ENCODE measurements around the gene COPG2.

Gene COPG2

GRCh38 chr7:130478991-130479390 lies 189.6 kb downstream of the COPG2 start:
- no peak overlapping the region for H2AFZ ChIP-seq (ENCODE audit: low read depth, low read length, severe bottlenecking)
- no peaks in the 10 kb centered on the region for H3K36me3 ChIP-seq (ENCODE audit: low read length)
- TF ChIP-seq EZH2phosphoT487 (conservative IDR thresholded peaks at IDR 0.05; ENCODE audit: low read length) (no peak), CTCF (IDR thresholded peaks at IDR 0.05; ENCODE audit: insufficient read depth, low read length, poor library complexity, severe bottlenecking) (no peak)
- no peak overlapping the region for H3K4me2 ChIP-seq (ENCODE audit: low read depth, low read length, poor library complexity, severe bottlenecking)
- no peak overlapping the region for H3K27ac ChIP-seq (ENCODE audit: low read depth, low read length)
- no peaks in the 10 kb centered on the region for H3K79me2 ChIP-seq (ENCODE audit: insufficient read depth, low read length)
- H3K9me3 ChIP-seq (ENCODE audit: insufficient read depth, low read length): no peaks in the 10 kb centered on the region
- no peaks in the 10 kb centered on the region for H3K27me3 ChIP-seq (ENCODE audit: low read length)
- H3K9ac ChIP-seq (ENCODE audit: low read length): no peak overlapping the region
- no peaks in the 10 kb centered on the region for H3K9me2 ChIP-seq (replicated peaks; ENCODE audit: insufficient read depth, low read length)
- H3F3A ChIP-seq (ENCODE audit: insufficient read depth): no peaks in the 10 kb centered on the region
- H4K20me1 ChIP-seq (ENCODE audit: low read depth, low read length): no peaks in the 10 kb centered on the region
- H3K4me3 ChIP-seq (ENCODE audit: insufficient read depth, low read length, poor library complexity, severe bottlenecking): no peak overlapping the region

GRCh38 chr7:130476297-130477150 lies 192.0 kb downstream of the COPG2 start:
- H3K36me3 ChIP-seq (ENCODE audit: low read length): no peaks in the 10 kb centered on the region
- no peak overlapping the region for H3K4me3 ChIP-seq (ENCODE audit: insufficient read depth, low read length, poor library complexity, severe bottlenecking)
- no peaks in the 10 kb centered on the region for H4K20me1 ChIP-seq (ENCODE audit: low read depth, low read length)
- H3K27ac ChIP-seq (ENCODE audit: low read depth, low read length): no peak overlapping the region
- no peaks in the 10 kb centered on the region for H3K27me3 ChIP-seq (ENCODE audit: low read length)
- H3K9me3 ChIP-seq (ENCODE audit: insufficient read depth, low read length): no peaks in the 10 kb centered on the region
- no peak overlapping the region for H3K9ac ChIP-seq (ENCODE audit: low read length)
- no peaks in the 10 kb centered on the region for H3F3A ChIP-seq (ENCODE audit: insufficient read depth)
- no peaks in the 10 kb centered on the region for H3K9me2 ChIP-seq (replicated peaks; ENCODE audit: insufficient read depth, low read length)
- no peak overlapping the region for H3K4me2 ChIP-seq (ENCODE audit: low read depth, low read length, poor library complexity, severe bottlenecking)
- H3K79me2 ChIP-seq (ENCODE audit: insufficient read depth, low read length): no peaks in the 10 kb centered on the region
- TF ChIP-seq EZH2phosphoT487 (conservative IDR thresholded peaks at IDR 0.05; ENCODE audit: low read length) (no peak), CTCF (IDR thresholded peaks at IDR 0.05; ENCODE audit: insufficient read depth, low read length, poor library complexity, severe bottlenecking) (no peak)
- H2AFZ ChIP-seq (ENCODE audit: low read depth, low read length, severe bottlenecking): no peak overlapping the region

GRCh38 chr7:130475776-130476175 lies 192.8 kb downstream of the COPG2 start:
- Histone ChIP-seq H3K27ac (ENCODE audit: low read depth, low read length) (no peak overlapping the region), H3K9me3 (ENCODE audit: insufficient read depth, low read length) (no peaks in the 10 kb centered on the region), H4K20me1 (ENCODE audit: low read depth, low read length) (no peaks in the 10 kb centered on the region), H3K27me3 (ENCODE audit: low read length) (no peaks in the 10 kb centered on the region), H3K9me2 (replicated peaks; ENCODE audit: insufficient read depth, low read length) (no peaks in the 10 kb centered on the region), H3K9ac (ENCODE audit: low read length) (no peak overlapping the region), H3K36me3 (ENCODE audit: low read length) (no peaks in the 10 kb centered on the region), H3K4me3 (ENCODE audit: insufficient read depth, low read length, poor library complexity, severe bottlenecking) (no peak overlapping the region), H3F3A (ENCODE audit: insufficient read depth) (no peaks in the 10 kb centered on the region), H3K79me2 (ENCODE audit: insufficient read depth, low read length) (no peaks in the 10 kb centered on the region), H2AFZ (ENCODE audit: low read depth, low read length, severe bottlenecking) (no peak overlapping the region), H3K4me2 (ENCODE audit: low read depth, low read length, poor library complexity, severe bottlenecking) (no peak overlapping the region)
- TF ChIP-seq CTCF (IDR thresholded peaks at IDR 0.05; ENCODE audit: insufficient read depth, low read length, poor library complexity, severe bottlenecking) (no peak), EZH2phosphoT487 (conservative IDR thresholded peaks at IDR 0.05; ENCODE audit: low read length) (no peak)
